HEK293 (cell line): ENCODE measurements around the gene FFAR1.

ENCODE experiments used
- CTCF ChIA-PET: fragments of 350-600 bp; formaldehyde crosslinking; extraction: SDS; loops from one replicate; lab custom pipeline; 2021; ENCODE audit warnings: antibody characterized with exemption; lab: Yijun Ruan, JAX
- POLR2A ChIA-PET: fragments of 300-600 bp; formaldehyde crosslinking; extraction: SDS; loops from one replicate; lab custom pipeline; 2020; ENCODE audit warnings: antibody characterized with exemption, inconsistent platforms; lab: Yijun Ruan, JAX
- H3K27ac ChIP-seq: fragments of 200-500 bp; sonication (Bioruptor generic); 2 replicates; pipeline ENCODE4 v1.5.1; 2014; ENCODE audit warnings: low read depth, low read length, control low read depth, inconsistent platforms; ENCODE audit errors: extremely low read depth
- H3K36me3 ChIP-seq, 2 experiments: fragments of 200-500 bp in 1 of 2; sonication (Bioruptor generic) in 1 of 2; 1 replicate in 1 of 2; 2 replicates in 1 of 2; pipeline ENCODE4 v1.5.1; 2014 to 2017; ENCODE audit warnings: inconsistent platforms in 2 of 2, low read length in 2 of 2; ENCODE audit not compliant: control insufficient read depth in 2 of 2, insufficient read depth in 1 of 2
- H3K4me1 ChIP-seq: fragments of 200-500 bp; sonication (Bioruptor generic); 2 replicates; pipeline ENCODE4 v1.5.1; 2014; ENCODE audit warnings: mild to moderate bottlenecking, low read length, inconsistent platforms; ENCODE audit not compliant: control insufficient read depth, insufficient read depth
- H3K4me3 ChIP-seq: 2 replicates; pipeline ENCODE4 v1.5.1; 2011; ENCODE audit warnings: low read depth, mild to moderate bottlenecking, control low read depth, low read length, moderate library complexity
- H3K9me3 ChIP-seq: fragments of 200-500 bp; sonication (Bioruptor generic); 2 replicates; pipeline ENCODE4 v1.5.1; 2014; ENCODE audit warnings: low read depth, low read length, inconsistent platforms; ENCODE audit not compliant: control insufficient read depth, insufficient read depth
- GLI2 ChIP-seq: fragments of 450-650 bp; formaldehyde crosslinking; IDR thresholded peaks from 2 replicates; pipeline ENCODE4; 2017; ENCODE audit warnings: missing biosample characterization, missing genetic modification characterization, low read depth, borderline replicate concordance
- HOXD13 ChIP-seq: sonication (generic); formaldehyde crosslinking; IDR thresholded peaks from 2 replicates; pipeline ENCODE4 v1.8.0; 2022; ENCODE audit warnings: missing genetic modification reagents, borderline replicate concordance
- MYNN ChIP-seq: fragments of 450-650 bp; formaldehyde crosslinking; IDR thresholded peaks from 2 replicates; pipeline ENCODE4 v1.5.1; 2016; ENCODE audit warnings: missing biosample characterization, missing genetic modification characterization, borderline replicate concordance
- OSR2 ChIP-seq: fragments of 450-650 bp; formaldehyde crosslinking; IDR thresholded peaks from 2 replicates; pipeline ENCODE4 v1.5.1; 2016; ENCODE audit warnings: missing biosample characterization, missing genetic modification characterization
- SALL2 ChIP-seq: fragments of 450-650 bp; formaldehyde crosslinking; IDR thresholded peaks from 2 replicates; pipeline ENCODE4 v1.5.0; 2017; ENCODE audit warnings: missing biosample characterization, mild to moderate bottlenecking, missing genetic modification characterization, borderline replicate concordance
- TSHZ1 ChIP-seq: fragments of 450-650 bp; formaldehyde crosslinking; IDR thresholded peaks from 2 replicates; pipeline ENCODE4 v1.5.1; 2016; ENCODE audit warnings: missing biosample characterization, missing genetic modification characterization, borderline replicate concordance
- ZBTB1 ChIP-seq: fragments of 450-650 bp; formaldehyde crosslinking; IDR thresholded peaks from 2 replicates; pipeline ENCODE4 v1.5.1; 2016; ENCODE audit warnings: missing biosample characterization, missing genetic modification characterization
- ZBTB8A ChIP-seq: fragments of 450-650 bp; formaldehyde crosslinking; IDR thresholded peaks from 2 replicates; pipeline ENCODE4 v1.5.1; 2016; ENCODE audit warnings: missing biosample characterization, missing genetic modification characterization
- ZNF121 ChIP-seq: fragments of 450-650 bp; formaldehyde crosslinking; IDR thresholded peaks from 2 replicates; pipeline ENCODE4 v1.5.1; 2016; ENCODE audit warnings: missing biosample characterization, missing genetic modification characterization
- ZNF174 ChIP-seq: fragments of 450-650 bp; formaldehyde crosslinking; IDR thresholded peaks from 2 replicates; pipeline ENCODE4 v1.5.0; 2017; ENCODE audit warnings: missing biosample characterization, mild to moderate bottlenecking, missing genetic modification characterization
- ZNF184 ChIP-seq: fragments of 450-650 bp; IDR thresholded peaks from 2 replicates; pipeline ENCODE4 v1.5.1; 2018; ENCODE audit warnings: missing biosample characterization, mild to moderate bottlenecking, missing genetic modification characterization
- ZNF202 ChIP-seq: fragments of 450-650 bp; formaldehyde crosslinking; IDR thresholded peaks from 2 replicates; pipeline ENCODE4 v1.5.1; 2016; ENCODE audit warnings: missing biosample characterization, missing genetic modification characterization, borderline replicate concordance
- ZNF354C ChIP-seq: fragments of 450-650 bp; formaldehyde crosslinking; IDR thresholded peaks from 2 replicates; pipeline ENCODE4 v1.5.1; 2016; ENCODE audit warnings: missing biosample characterization, missing genetic modification characterization, low read depth, borderline replicate concordance
- ZNF449 ChIP-seq: fragments of 450-650 bp; formaldehyde crosslinking; IDR thresholded peaks from 2 replicates; pipeline ENCODE4 v1.5.1; 2017; ENCODE audit warnings: missing biosample characterization, mild to moderate bottlenecking, missing genetic modification characterization, moderate library complexity
- ZNF521 ChIP-seq: fragments of 450-650 bp; formaldehyde crosslinking; IDR thresholded peaks from 2 replicates; pipeline ENCODE4 v1.5.1; 2017; ENCODE audit warnings: missing biosample characterization, mild to moderate bottlenecking, missing genetic modification characterization
- ZNF548 ChIP-seq: fragments of 450-650 bp; formaldehyde crosslinking; IDR thresholded peaks from 2 replicates; pipeline ENCODE4 v1.5.1; 2016; ENCODE audit warnings: missing biosample characterization, missing genetic modification characterization
- ZNF549 ChIP-seq: fragments of 450-650 bp; IDR thresholded peaks from 2 replicates; pipeline ENCODE4 v1.5.1; 2018; ENCODE audit warnings: missing biosample characterization, missing genetic modification characterization, mild to moderate bottlenecking, inconsistent platforms, moderate library complexity
- ZNF623 ChIP-seq: fragments of 450-650 bp; formaldehyde crosslinking; IDR thresholded peaks from 2 replicates; pipeline ENCODE4 v1.5.1; 2016; ENCODE audit warnings: missing biosample characterization, missing genetic modification characterization
- ZNF629 ChIP-seq: fragments of 450-650 bp; formaldehyde crosslinking; IDR thresholded peaks from 2 replicates; pipeline ENCODE4 v1.5.1; 2017; ENCODE audit warnings: missing biosample characterization, missing genetic modification characterization
- ZNF654 ChIP-seq: fragments of 450-650 bp; formaldehyde crosslinking; IDR thresholded peaks from 2 replicates; pipeline ENCODE4 v1.5.1; 2016; ENCODE audit warnings: low read depth, missing biosample characterization, missing genetic modification characterization
- ZNF664 ChIP-seq: fragments of 450-650 bp; formaldehyde crosslinking; IDR thresholded peaks from 2 replicates; pipeline ENCODE4 v1.5.1; 2016; ENCODE audit warnings: missing biosample characterization, missing genetic modification characterization
- ZNF670 ChIP-seq: fragments of 450-650 bp; formaldehyde crosslinking; IDR thresholded peaks from 2 replicates; pipeline ENCODE4 v1.5.1; 2016; ENCODE audit warnings: missing biosample characterization, missing genetic modification characterization, low read depth
- ZNF677 ChIP-seq: fragments of 450-650 bp; IDR thresholded peaks from 2 replicates; pipeline ENCODE4 v1.5.0; 2018; ENCODE audit warnings: missing biosample characterization, mild to moderate bottlenecking, missing genetic modification characterization, moderate library complexity
- ZNF692 ChIP-seq: fragments of 450-650 bp; formaldehyde crosslinking; IDR thresholded peaks from 2 replicates; pipeline ENCODE4 v1.5.1; 2016; ENCODE audit warnings: missing biosample characterization, missing genetic modification characterization
- ZNF707 ChIP-seq: fragments of 450-650 bp; formaldehyde crosslinking; IDR thresholded peaks from 2 replicates; pipeline ENCODE4 v1.5.1; 2016; ENCODE audit warnings: missing biosample characterization, missing genetic modification characterization

The FFAR1 gene

GRCh38 chr19:35363001-35363590 lies 15.4 kb downstream of the FFAR1 start:
- CTCF ChIA-PET = interaction anchor here (0.6 to 7.1 kb wide), 5 partner anchors 9 to 185 kb away, joined by 3 to 54 read pairs (median 8); no protein-coding TSS in a partner anchor
- Histone ChIP-seq H3K4me1 (no peaks in the 10 kb centered on the region), H3K4me3 (no peak overlapping the region), H3K27ac (no peak overlapping the region), H3K9me3 (no peaks in the 10 kb centered on the region), H3K36me3 (no peaks in the 10 kb centered on the region)
- TF ChIP-seq ZNF629 (no peak), ZNF549 (tag by site-specific recombination) (no peak), ZNF670 (no peak), ZNF354C (tag by site-specific recombination) (no peak), TSHZ1 (tag by site-specific recombination) (no peak), ZBTB1 (tag by site-specific recombination) (no peak), SALL2 (tag by site-specific recombination) (no peak), ZNF121 (no peak), ZNF677 (tag by site-specific recombination) (no peak), OSR2 (tag by site-specific recombination) (no peak), ZBTB8A (tag by site-specific recombination) (no peak), ZNF184 (tag by site-specific recombination) (no peak)
- POLR2A ChIA-PET = interaction anchor here (1.3 kb wide), 1 partner anchor 10 kb away, joined by 3 read pairs; no protein-coding TSS in a partner anchor

- no peak for TF ChIP-seq ZNF548 (tag by site-specific recombination)
- no peak for TF ChIP-seq HOXD13
- no peak for TF ChIP-seq ZNF707 (tag by site-specific recombination)
- TF ChIP-seq ZNF664 (tag by site-specific recombination) = no peak
- TF ChIP-seq ZNF521 (tag by site-specific recombination) = no peak
- no peak for TF ChIP-seq ZNF449 (tag by site-specific recombination)
- no peak for TF ChIP-seq ZNF202
- TF ChIP-seq ZNF174 (tag by site-specific recombination) = no peak
- no peak for TF ChIP-seq GLI2
- no peak for TF ChIP-seq ZBTB1 (tag by site-specific recombination)
- no peak for TF ChIP-seq ZNF623
- TF ChIP-seq OSR2 (tag by site-specific recombination) = no peak
- no peak for TF ChIP-seq ZNF654
- no peak for TF ChIP-seq MYNN (tag by site-specific recombination)
- no peak for TF ChIP-seq ZBTB8A (tag by site-specific recombination)
- TF ChIP-seq ZNF692 (tag by site-specific recombination) = no peak
Measured at GRCh38 chr19:35363711-35364425, 16.2 kb downstream of the FFAR1 start.

More at GRCh38 chr19:35363711-35364425, 16.2 kb downstream of the FFAR1 start:
- no peak overlapping the region for H3K27ac ChIP-seq
- H3K36me3 ChIP-seq = no peaks in the 10 kb centered on the region
- H3K9me3 ChIP-seq = peaks cover under 1% of the 10 kb centered on the region; the same call in 1 of the 2 replicates
- CTCF ChIA-PET = interaction anchor here (0.6 to 7.1 kb wide), 6 partner anchors 10 to 184 kb away, joined by 3 to 54 read pairs (median 6); no protein-coding TSS in a partner anchor
- H3K4me1 ChIP-seq = no peaks in the 10 kb centered on the region
- no peak overlapping the region for H3K4me3 ChIP-seq
- POLR2A ChIA-PET = no interaction called here
